ENCODE measurements around the gene SF3A2.

DNA sequence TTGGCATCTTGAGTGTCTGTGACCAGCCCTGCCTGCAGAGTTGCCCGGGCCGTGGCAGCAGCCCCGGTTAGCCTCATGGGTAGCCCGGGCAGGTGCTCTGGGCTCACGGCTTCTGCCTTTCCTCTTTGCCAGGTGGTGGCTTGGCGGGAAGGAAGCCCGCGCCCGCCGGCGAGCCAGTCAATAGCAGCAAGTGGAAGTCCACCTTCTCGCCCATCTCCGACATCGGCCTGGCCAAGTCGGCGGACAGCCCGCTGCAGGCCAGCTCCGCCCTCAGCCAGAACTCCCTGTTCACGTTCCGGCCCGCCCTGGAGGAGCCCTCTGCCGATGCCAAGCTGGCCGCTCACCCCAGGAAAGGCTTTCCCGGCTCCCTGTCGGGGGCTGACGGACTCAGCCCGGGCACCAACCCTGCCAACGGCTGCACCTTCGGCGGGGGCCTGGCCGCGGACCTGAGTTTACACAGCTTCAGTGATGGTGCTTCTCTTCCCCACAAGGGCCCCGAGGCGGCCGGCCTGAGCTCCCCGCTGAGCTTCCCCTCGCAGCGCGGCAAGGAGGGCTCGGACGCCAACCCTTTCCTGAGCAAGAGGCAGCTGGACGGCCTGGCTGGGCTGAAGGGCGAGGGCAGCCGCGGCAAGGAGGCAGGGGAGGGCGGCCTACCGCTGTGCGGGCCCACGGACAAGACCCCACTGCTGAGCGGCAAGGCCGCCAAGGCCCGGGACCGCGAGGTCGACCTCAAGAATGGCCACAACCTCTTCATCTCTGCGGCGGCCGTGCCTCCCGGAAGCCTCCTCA lies 10.4 kb upstream of the SF3A2 start:
- TF ChIP-seq CTCF (IDR thresholded peaks at IDR 0.05) (no peak), ZFX (IDR thresholded peaks at IDR 0.05; ENCODE audit: borderline replicate concordance) (no peak)
